LHCN-M2 (cell line): ENCODE data around the gene TKTL1. TPM values are rescaled to one million over a fixed set of nuclear protein-coding genes. Genes with fewer than 3 reads are reported as not detected.
"Not testable (repeated sequence)": the region's sequence is repeated elsewhere in the genome, so short reads cannot be mapped to it uniquely, and the experiment has no call there.

Experiments used
- DNase-seq: peaks from one replicate; pipeline ENCODE4 v3.0.0-alpha.2; 2012; ENCODE audit warnings: low read depth
- total RNA-seq: library from RNA; depleted of rRNA; stranded (reverse); fragments of >200 nt; gene quantifications from 2 replicates; pipeline ENCODE4 v1.2.3, GENCODE V29; 2014

Gene TKTL1
- total RNA-seq, 1 experiment from 2014 or later, result not detected

GRCh38 chrX:154309041-154309775, 13.6 kb downstream of the TKTL1 start:
- no peak for DNase-seq

DNA sequence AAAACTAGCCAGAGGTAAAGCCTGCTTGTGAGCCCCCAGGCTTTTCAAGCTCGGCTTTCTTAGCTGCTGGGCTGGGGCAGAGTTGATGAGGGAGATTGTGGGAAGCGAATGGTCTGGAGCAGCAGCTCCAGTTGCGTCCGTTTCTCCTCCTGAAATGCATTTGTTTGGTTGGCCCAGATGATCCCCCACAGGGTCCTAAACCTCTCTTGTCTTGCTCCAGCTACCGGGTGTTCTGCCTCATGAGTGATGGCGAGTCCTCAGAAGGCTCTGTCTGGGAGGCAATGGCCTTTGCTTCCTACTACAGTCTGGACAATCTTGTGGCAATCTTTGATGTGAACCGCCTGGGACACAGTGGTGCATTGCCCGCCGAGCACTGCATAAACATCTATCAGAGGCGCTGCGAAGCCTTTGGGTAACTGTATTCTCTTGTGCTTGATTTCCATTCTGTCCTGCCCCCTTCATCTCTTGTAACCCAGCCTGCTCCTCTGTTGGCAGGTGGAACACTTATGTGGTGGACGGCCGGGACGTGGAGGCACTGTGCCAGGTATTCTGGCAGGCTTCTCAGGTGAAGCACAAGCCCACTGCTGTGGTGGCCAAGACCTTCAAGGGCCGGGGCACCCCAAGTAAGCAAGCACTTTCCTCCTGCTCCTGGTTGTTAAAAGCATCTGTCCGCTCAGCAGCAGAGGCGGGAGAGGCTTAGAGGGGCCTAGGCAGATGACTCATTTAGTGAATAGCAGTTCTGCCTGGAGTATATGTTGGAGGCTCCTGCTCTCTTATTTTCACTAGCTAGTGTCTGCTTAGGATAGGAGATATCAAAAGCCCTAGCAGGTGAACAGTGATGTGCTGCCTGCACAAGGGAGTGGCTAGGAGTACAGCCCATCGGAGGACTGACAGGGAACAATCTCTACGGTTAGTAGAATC, 15.3 kb downstream of the TKTL1 start:
- no peak for DNase-seq

- no peak for DNase-seq
Observed at GRCh38 chrX:154312116-154312515, 16.5 kb downstream of the TKTL1 start.

DNA sequence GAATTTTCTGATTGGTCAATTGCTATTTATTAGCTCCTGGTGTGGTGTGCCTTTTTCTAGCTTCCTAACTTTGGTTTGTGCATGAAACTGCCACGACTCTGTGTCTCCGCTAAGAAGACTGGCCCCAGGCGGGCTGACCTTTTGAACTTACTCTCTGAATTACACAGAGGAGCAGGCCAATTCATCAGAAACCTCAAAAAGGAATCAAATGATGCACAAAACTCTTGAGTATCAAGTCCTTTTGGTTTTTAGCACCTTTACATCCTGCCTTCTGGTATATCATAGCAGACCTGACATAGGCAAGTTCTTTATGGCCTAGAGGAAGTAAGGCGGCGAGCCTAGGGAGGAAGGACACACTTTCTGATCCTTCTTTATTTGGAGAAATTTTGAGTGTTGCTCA, 17.6 kb downstream of the TKTL1 start:
- DNase-seq, result no peak

GRCh38 chrX:154315416-154315815, 19.8 kb downstream of the TKTL1 start:
- DNase-seq, result no peak

GRCh38 chrX:154317391-154317995, 21.9 kb downstream of the TKTL1 start:
- DNase-seq, result peak; percentile 9

DNA sequence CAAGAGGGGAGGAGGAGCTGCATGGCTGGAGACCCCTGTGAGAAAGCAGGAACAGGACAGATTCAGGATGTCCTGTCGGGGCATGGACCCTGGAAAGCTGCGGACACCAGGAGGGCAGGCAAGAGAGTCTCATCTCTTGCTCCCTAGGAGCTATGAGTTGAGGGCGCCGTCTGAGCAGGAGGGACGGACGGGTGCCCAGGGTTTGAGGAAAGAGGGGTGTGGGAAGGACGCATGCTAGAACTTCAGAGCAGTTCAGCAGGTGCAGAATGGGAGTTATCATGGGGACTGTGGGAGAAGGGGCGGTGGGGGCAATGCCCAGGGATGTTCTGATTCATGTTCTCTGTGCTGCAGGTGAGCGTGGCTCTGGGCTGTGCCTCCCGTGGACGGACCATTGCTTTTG, 24.8 kb downstream of the TKTL1 start:
- no peak for DNase-seq

DNA sequence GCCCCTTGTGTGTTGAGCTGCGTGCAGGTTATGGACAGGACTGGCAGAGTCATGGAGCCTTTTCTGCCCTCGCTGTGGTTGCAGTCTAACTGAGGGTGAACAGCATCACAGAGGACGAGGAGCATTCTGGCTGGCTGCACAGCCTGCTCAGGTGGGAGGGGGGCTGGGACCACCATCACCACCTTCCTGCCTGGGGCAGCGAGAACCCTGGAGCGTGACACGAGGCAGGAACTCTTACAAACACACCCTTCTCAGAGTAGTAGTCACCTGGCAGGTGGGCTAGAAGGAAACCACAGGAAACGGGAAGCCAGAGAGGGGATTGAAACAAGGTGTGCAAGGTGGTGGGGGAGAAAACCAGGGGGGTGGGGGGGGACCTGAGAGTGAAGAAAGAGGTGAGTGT, 25.6 kb downstream of the TKTL1 start:
- DNase-seq, result no peak

GRCh38 chrX:154321594-154321993, 26.0 kb downstream of the TKTL1 start:
- peak; percentile 10 for DNase-seq

DNA sequence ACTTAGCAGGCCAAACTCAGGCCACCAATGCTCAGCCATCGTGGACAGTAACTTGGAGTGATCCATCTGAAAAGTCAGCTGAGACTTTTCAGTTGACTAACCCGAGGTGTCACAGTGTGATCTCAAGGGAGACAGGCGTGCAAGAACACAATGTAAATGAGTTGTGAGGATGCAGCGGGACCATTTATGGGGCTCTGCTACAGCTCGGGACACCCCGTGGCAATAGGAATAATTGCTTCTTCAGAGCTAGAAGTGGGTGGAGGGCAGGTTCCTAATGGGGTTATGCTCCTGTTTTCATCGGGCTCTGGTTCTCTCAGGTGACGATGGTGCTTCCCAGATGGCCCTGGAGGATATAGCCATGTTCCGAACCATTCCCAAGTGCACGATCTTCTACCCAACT, 27.3 kb downstream of the TKTL1 start:
- no peak for DNase-seq

- no peak for DNase-seq
Observed at GRCh38 chrX:154323537-154323936, 27.9 kb downstream of the TKTL1 start.

DNA sequence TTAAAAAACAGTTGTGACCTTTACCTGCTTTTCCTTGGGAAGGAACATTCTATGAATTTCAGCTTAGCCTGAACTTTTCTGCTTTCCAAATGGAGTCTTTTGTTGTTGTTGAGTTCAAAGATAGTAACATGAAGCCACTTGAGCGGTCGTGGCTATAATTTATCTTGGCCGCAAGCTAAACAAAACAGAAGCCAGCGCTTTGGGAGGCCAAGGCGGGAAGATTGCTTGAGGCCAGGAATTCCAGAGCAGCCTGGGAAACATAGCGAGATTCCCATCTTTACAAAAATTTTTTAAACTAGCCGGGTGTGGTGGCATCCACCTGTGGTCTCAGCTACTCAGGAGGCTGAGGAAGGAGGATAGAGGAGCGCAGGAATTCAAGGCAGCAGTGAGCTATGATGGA, 29.9 kb downstream of the TKTL1 start:
- no peak for DNase-seq

DNA sequence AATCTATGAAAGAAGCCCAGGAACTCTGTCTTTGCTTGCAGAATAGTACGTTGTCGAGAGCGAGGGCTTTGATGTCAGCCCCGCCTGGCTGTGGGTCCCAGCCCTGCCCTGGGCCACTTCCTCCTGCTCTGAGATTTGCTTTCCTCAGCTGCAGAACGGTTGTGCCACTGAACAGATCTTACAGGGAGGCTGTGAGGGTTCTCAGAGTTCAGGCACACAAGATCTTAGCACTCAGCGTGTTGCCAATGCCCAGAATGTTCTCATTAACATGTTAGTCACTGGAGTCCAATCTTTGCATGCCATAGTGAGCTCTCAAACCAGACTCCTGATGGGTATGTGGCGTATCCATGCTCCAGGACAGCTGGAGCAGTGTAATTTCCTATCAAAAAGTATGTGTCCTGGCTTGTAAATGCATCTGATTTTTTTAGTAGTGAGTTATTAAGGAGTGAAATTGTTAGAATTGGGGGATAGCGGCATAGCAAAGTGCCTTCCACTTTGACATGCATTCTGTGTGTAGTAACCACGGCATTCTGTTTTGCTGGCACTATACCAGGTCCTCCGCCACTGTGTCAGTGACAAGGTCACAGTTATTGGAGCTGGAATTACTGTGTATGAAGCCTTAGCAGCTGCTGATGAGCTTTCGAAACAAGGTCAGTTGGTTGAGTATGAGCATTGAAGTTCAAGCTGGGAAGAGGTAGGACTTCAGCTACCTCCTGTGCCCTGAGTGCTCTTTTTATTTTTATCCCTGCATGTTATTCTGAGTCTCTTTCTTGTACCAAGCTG, 31.6 kb downstream of the TKTL1 start:
- DNase-seq, result peak; percentile 28

GRCh38 chrX:154328646-154329045, 33.1 kb downstream of the TKTL1 start:
- DNase-seq, result no peak

GRCh38 chrX:154329294-154329693, 33.7 kb downstream of the TKTL1 start:
- DNase-seq, result no peak

DNA sequence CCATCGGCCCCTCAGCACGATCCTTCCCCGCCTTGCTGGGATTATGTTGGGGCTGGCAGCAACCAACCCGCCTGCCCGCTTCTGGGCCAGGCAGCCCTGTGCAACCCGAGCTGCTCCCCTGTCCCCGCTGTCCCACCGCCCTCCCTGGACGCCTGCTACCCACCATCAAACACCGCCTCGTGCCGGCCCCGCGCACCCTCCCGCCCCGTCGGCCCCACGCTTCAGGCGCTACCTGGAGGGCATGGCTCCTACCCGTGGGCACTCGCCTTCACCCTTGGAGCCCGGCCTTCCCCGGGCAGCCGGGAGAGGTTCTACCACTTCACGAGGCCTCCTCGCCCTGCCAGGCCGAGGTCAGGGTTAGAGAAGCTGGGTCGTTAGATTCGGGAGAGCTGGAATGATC, 37.0 kb downstream of the TKTL1 start:
- DNase-seq, result no peak

DNA sequence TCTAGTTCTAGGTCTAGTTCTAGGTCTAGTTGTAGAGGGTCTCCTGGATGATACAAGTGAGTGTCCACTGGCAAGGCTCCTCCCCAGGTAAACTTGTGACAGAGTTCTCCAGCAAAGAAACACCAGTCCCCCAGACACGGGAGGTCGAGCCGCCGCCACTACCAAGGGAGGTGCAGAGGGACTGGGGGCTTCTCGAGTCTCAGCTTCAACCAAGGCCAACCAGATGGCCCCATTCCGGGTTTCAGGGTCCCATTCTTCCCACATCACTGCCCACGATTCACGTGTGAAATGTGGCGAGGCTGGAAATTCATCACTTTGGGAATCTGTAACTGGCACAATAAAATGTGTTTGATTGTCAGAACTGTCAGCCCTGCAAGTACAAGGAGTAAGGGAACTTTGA, 37.5 kb downstream of the TKTL1 start:
- no peak for DNase-seq

- DNase-seq, result no peak
Observed at GRCh38 chrX:154333837-154334271, 38.3 kb downstream of the TKTL1 start.

- DNase-seq, result no peak
Observed at GRCh38 chrX:154334496-154334895, 38.9 kb downstream of the TKTL1 start.

- DNase-seq, result not testable (repeated sequence)
Observed at GRCh38 chrX:154341399-154342298, 46.1 kb downstream of the TKTL1 start.
